SIG-M5 treated with dmso at 0.1 percent for 504 hours (cell line): ENCODE results near the gene FGF14.

ENCODE experiments used
- DNase-seq: peaks from one replicate; lab custom pipeline; 2025; ENCODE audit not compliant: unreplicated experiment; lab: John Stamatoyannopoulos, UW

The FGF14 gene

GRCh38 chr13:101700598-101700997 is 701.2 kb downstream of the FGF14 start:
- DNase-seq = no peak

DNA sequence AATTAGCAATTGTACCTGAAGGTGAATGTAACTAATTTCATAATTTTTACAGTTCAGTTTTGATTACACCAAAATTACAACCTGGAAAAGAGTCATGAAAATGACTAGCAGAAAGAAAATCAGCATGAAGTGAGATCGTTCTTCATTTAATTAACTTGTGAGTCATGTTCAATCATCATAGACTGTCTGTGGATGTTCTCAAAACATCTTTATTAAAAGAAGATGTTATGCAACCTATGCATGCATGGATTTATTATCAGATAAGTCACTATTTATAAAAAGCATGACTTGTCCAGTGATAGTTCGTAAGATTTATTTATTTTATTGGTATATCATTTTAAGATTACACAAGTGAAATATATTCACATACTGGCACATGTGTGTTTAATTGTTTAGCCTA is 703.4 kb downstream of the FGF14 start:
- DNase-seq = no peak

GRCh38 chr13:101697745-101698144 is 704.1 kb downstream of the FGF14 start:
- no peak for DNase-seq

GRCh38 chr13:101695870-101696516 is 705.9 kb downstream of the FGF14 start:
- DNase-seq = no peak

DNA sequence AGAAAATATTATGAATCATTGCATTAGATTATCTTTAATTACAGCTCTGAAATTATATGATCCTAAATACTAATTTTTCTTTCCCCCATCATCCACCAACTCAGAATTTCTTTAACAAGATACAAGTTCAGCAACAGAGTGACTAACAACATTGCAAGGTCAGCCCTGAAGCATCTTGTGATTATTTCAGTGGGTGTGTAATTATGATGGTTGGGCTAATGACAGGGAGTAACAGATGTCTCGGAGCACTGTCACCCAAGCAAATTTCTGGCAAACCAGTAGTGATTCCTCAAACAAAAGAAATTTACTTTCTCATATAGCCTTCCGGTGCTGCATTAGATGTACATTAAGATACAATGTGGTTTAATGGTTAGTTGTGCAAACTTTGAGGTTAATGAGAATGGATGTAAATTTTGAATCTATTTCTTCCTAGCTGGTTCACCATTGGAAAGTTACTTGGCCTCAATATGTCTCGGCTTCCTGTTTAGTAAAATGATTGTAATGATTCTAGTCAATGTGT is 710.4 kb downstream of the FGF14 start:
- DNase-seq = no peak

GRCh38 chr13:101690871-101691270 is 711.0 kb downstream of the FGF14 start:
- no peak for DNase-seq

- DNase-seq = no peak
Measured at GRCh38 chr13:101686003-101686402, 715.8 kb downstream of the FGF14 start.

GRCh38 chr13:101681834-101682233 is 720.0 kb downstream of the FGF14 start:
- no peak for DNase-seq

GRCh38 chr13:101673360-101674105 is 728.3 kb downstream of the FGF14 start:
- no peak for DNase-seq

DNA sequence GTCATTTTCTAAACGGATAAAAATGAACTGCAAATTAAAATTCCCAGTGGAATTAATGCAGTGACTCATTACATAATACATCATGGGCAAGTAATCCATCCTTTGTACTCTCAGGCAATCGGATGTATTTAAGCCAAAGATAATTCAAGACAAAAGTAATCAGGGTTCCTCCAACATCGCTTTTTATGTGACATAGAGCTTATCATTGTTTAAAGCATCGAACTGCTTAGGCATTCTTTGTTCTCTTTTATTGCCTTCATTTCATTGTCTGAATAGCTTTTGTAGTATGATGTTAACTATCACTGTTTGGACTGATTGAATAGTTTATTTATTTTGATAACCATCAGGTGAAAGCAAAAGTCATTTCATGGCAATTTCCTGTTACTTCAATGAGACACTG is 740.0 kb downstream of the FGF14 start:
- DNase-seq = no peak
